ENCODE data around the gene ITGA11.

Gene ITGA11

DNA sequence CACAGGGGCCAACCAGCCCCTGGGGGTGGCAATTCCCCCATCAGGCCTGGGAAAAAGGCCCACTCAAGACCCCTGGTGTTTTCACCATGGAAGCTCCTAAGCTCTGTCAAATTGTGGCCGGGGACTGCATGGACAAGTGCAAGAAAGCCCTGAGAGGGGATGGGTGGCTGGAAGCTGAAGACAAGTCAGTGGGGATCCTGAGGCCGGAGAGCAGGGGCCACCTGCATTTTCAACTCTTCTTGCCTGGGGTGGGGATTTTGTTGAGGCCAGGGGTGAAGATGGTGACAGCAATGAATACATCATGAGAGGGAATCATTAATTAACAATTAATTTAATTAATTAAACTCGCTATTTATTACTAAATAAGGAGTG, 120.5 kb downstream of the ITGA11 start:
- no peak for DNase-seq (ENCODE audit: low spot score)

DNA sequence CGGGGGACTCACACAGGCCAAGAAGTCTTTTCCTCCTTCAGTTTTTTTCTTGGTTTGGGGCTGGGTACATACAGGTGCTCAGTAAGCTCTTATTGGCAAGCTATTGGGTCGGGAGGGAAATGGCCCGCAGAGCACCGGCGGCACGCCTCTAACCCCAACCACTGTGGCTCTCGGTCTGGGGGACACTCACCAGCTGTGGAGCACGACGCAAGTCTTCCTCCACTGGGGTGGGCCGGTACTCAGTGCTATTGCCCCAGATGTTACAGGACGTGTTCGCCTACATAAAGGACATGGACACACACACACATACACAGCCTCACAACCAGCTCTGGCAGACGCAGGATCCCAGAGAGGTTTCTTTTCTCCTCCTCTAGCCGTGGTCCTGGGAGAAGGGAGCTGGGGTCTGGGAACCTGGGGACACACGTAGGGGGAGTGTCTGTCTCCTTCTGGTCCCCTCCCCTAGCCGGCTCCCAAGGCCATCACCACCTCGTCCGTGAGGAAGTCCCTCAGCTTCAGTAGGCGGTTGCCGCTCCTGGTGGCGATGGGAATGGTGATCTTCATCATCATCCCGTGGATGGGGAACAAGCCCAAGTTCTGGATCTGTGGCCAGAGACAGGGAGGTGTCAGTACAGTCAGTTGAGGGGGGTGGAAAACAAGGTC, 121.0 kb downstream of the ITGA11 start:
- no peak for DNase-seq (ENCODE audit: low spot score)

DNA sequence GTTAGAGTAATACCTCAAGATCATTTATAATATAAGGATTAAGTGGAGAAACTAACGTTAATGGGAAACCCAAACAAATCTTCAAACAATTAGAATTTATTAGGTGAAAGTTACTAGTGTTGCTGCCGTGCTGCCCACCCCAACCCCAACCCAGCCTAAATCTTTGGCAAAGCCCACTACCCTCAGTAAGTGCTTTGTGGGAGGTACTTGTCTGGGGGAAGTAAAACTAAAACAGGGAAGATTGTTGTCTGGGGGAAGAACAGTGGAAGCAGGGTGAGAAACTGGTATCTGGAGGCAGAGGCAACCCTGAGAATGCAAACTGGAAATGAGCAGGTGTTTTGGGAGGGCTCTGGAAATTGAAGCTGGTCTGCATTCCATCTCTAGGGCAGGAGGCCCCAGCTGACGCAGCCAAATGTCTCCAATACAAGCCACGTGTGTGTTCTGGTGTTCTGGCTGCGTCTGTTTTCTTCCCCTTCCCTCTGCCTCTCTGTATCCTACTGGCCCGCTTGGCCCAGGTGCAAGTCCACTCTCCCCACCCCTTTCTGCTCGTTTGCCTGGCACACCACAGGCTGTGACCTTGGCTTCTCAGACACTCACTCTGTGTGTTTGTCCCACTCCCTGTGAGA, 121.7 kb downstream of the ITGA11 start:
- DNase-seq (ENCODE audit: low spot score) = no peak

DNA sequence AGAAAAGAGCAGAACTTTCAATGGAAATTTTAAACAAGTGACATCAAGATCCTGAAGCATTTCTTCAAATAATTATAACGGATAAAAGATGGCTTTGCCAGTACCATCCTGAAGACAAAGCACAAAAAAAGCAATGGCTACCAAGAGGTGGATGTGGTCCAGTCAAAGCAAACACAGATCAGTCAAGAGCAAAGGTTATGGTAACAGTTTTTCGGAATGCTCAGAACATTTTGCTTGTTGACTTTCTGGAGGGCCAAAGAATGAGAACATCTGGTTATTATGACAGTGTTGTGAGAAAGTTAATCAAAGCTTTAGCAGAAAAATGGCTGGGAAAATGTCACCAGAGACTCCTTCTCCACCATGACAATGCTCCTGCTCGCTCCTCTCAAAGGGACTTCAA, 122.9 kb downstream of the ITGA11 start:
- no peak for DNase-seq (ENCODE audit: low spot score)

DNA sequence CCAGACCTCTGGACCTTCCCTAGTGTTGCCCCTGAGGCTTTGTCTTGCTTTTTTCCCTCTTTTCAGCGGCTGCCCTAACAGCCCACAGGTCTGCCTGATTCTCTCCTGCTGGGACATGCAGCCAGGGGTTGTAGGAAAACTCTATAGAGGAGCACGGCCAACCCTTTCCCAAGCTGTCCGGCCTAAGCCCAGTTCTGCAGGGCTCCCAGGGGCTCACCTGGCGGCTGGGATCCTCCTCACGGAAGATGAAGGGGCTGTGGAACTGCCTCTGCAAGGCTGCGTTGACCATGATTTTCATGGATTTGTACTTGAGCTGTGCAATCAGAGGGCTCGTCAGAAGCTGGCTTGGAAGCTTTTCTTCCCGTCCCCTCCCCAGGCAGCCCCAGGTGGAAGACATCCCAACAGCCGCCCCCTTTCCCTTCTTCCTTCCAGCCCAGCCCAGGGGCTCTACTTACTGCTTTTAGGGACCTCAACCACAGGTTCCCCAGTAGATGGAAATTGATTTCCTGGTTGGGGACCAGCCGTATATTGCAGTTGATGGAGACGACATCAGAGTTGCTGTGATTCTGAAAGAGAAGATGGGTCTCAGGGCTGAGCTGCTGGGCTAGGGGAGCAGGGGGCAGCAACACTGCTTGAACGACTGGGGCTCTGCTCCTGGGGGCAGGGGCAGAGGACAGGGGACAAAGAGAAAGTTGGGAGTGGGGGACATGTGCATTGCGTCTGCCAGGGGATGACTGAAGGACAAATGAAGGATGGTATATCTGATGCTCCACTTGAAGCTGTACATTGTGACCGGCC, 124.6 kb downstream of the ITGA11 start:
- no peak for DNase-seq (ENCODE audit: low spot score)

DNA sequence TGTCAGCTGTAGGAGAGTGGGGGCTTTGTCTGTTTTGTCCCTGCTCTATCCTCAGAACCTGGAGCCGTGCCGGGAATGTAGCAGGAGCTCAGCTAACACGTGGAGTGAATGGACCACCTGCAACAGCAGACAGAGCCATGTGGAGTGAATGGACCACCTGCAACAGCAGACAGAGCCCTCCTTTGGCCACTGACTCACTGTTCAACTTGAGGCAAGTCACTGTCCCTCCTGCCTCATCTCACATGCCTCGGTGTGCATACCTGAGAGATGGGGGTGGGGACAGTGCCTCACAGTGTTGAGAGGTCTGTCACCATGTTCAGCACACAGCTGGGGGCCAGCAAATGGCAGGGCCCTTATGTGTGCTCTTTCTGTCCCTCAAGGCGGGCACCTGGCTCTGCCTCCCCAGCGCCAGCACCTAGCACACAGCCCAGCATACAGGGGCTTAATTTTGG, 126.5 kb downstream of the ITGA11 start:
- no peak for DNase-seq (ENCODE audit: low spot score)

DNA sequence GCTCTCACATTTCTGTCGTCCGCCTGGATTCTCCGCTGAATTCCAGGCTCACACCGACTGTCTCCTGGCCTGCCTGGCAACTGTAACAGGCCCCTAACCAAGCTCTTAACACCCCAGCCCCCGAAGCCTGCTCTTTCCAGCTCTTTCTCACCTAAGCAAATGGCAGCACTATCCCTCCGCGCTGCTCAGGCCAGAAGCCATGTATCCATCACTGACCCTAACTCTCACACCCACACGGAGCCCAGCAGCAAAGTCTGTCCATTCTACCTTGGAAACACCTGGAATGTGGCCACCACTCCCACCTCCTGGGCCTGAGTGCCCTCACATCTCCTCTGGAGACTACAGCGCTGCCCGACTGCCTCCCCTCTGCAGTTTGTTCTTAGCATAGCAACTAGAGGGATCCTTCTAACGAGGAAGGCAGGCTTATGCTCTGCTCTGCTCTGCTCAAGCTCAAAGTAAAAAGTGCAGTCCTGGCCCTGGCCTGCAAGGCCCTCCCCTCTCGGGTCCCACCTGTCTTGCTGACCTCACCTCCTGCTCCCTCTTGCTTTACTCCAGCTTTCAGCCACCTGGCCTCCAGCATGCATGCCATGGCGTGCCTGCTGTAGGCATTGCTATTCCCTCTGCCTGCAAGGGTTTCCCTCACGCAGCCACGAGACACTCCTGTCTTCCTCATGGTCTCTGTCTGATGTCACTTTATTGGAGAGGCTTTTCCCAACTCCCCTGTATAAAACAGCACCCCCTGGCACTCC, 127.2 kb downstream of the ITGA11 start:
- no peak for DNase-seq (ENCODE audit: low spot score)

DNA sequence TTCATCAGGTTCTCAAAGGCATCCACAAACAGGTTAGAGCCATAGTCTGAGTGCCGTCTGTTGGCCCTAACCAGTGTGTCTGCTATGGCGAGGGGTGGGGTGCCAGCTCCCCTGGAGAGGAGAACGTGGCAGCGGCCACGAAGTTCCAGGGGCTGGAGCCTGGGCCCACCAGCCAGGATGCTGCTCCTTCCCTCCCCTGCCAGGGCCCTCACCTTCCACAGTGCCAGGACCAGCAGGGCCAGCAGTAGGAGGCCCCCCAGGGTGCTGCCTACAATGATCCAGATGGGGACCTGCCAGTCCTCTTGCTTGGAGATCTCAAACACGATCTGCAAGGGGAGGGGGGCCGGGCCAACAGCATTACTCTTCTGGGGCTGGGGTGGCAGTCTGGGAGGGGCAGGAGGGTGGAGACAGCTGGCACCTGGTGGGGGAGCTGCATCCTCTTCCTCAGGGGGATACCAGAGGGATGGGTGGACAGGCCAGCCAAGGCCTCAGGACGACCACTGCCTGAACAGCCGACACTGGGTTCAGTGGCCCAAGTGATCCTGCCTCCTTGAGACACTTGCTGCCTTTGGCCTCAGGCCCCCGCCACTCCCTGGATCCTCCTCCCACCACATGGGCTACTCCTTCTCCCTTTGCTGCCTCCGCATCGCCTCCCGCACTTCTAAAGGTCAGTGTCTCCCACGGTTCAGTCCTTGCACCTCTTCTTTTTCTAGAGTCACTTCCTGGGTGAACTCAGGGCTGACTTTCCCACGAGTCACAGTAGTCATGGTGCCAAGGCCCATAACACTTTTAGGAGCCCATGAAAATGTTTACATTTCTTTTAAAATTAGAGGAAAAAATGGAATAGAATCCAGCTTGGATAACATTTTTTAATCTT, 128.2 kb downstream of the ITGA11 start:
- no peak for DNase-seq (ENCODE audit: low spot score)

DNA sequence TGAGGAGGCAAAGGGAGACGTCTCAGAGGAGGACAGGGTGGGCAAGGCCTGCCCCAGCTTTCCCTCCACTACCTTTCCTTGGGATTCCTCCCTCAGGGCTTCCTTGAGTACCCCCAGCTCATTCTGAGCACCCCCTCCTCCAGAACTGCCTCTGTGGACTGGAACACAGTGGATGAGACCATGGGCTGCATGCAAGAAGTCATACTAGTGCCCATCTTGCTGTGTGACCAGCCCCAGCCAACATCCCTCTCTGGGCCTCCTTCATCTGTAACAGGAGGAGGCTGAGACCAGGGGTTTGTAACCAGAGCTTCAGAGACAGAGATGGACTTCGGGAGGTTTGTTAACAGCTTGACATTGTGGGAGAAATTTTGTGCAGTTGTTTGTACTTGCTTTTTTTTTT, 128.8 kb downstream of the ITGA11 start:
- DNase-seq (ENCODE audit: low spot score) = no peak

DNA sequence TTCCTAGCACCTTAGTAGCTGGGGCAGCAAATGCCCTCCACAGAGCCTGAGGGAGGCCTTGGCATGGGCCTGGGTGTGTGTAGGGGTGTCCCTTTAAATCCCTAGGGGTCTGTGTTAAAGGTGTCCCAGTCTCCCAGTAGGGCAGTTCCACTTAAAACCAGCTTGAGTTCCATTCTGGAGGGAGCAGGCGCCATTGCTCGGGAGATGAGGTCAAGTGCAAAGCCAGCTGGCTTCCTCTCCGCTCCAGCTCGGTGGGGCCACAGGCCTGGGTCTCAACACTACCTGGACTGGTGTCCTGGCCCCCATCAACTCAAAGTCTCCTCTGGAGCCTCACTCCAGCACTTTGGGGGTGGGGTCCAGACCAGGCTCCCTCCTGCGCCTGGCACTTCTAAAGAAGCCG, 129.2 kb downstream of the ITGA11 start:
- no peak for DNase-seq (ENCODE audit: low spot score)

DNA sequence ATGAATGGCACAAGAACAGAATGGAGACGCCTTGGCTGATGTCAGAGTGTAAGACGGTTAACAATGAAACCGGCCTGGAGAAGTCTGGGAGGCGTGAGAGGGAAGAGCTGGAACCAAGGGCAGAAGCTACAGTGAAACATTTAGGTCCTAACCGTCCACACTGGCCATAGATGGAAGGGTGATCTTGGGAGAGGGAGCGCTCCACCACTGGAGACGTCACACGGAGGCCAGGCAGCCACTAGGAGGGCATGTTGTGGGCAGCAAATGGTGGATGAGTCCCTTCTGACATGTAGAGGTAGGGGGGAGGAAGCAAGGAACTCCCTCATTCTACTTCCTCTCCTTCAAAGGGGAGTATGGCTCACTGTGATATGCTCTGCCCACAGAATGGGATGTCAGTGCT, 130.7 kb downstream of the ITGA11 start:
- DNase-seq (ENCODE audit: low spot score) = no peak

DNA sequence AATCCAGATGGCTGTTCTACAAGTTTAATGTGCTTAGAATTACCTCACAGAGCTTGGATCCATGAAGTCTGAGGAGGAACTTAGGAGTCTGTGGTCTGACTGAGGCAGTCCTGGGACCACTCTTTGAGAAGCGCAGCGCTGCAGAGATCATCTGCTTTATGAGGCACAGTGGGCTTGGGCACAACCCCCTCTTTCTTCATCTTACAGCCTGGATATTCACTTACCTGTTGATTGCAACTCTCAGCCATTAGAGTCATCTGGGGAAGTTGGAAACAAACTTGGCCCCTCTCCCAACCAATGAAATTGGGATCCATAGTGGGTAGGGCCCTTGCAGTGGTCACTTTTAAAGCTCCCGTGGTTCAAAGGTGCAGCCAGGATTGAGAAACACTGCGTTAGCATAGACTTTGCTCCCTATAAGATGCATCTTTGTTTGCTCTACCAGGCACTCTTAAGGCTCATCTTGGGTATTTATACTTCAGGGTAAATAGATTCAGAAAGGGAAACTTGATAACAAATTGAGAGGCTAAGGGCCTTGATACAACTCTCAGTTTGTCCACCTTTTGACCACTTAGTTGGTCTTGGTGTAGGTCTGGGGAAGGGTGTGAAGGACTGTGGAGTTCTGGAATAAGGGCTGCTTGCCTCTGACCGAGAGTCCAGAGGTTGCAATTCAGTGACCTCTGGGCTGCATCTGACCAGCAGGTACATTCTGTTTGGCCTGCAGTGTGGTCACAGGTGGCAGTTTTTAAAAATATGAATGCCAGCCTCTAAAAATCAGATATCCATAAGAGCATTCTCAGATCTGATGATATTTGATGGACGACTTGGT, 131.6 kb downstream of the ITGA11 start:
- DNase-seq (ENCODE audit: low spot score) = no peak

DNA sequence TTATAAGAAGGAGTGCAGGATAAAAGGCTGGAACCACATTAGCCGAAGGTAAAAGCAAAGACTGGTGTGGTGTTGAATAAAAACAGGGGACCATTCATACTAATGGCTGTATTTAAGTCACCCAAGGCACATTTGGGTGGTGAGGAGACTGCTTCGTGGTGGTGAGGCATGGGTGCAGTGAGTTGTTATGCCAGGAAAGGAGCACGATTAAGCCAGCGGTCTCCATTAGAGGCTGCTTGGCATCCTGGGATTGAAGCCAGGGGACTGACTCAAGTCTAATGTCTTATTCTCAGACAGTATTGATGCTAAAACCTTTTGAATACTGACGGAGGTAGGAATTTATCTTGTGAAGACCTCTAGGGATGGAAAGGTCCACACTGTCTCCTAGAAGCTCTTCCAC, 132.5 kb downstream of the ITGA11 start:
- no peak for DNase-seq (ENCODE audit: low spot score)

DNA sequence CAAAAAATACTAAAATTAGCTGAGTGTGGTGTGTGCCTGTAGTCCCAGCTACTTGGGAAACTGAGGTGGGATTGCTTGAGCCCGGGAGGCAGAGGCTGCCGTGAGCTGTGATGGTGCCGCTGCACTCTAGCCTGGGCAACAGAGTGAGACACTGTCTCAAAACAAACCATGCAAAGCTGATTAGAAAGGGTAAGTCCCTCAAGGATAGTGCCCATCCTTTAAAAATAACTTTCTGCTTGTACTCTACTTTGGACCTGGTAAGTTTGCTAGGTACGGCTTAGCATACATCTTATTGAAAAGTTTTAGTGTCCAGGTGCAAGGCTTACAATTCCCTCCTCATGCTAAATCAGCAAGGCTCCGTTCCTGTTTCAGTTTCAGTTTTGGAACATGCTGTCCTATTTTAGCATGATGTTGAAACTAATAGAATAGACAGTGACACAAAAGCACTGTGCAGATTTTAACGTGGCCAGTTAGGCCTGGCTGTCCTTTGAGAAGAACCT, 133.0 kb downstream of the ITGA11 start:
- peak; percentile 29 for DNase-seq (ENCODE audit: low spot score)

DNA sequence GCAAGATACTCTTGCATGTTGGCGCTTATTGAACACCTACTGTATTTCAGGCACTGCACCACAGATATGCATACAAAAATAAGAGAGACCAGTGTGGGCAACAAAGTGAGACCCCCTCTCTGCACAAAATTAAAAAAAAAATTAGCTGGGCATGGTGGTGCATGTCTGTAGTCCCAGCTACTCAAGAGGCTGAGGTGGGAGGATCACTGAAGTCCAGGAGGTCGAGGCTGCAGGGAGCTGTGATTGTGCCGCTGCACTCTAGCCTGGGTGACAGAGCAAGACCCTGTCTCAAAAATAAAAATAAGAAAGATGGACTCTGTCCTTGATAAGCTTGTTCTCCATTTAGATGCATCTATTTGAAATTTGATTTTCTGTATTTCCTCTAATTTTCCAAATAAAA, 133.6 kb downstream of the ITGA11 start:
- no peak for DNase-seq (ENCODE audit: low spot score)

DNA sequence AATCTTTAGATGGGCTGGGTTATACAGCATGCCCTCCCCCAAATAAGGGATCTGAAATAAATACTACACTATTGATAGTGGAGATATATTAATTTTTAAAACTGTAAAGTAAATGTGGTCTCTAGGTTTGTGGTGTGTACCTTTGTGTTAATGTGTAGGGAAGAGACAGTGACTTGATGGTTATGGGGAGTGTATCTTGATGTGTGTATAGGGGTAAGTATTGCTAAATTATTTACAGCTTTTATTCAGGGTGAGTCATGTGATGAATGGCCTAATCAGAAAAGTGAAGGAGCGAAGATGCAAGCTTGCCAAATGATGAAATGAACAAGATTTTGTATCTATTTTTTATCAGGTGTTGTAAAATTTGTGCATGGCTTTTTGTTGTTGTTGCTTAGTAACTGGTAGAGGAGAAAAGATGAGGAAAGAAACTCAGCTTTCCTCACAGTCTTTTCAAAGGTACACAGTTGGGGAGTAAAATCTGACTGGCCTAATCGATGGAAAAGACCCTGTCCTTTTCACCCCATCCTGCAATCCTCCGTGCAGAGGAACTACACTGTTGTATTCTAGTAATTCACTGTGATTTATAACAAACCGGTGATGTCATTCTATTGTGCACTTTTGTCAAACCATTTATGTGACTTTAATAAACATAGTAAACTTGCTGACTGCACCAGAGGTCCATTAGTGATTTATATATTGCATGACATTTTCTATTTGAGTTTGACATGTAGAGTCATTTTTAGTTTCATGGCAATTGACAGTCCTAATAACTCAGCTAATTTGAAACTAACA, 136.8 kb downstream of the ITGA11 start:
- DNase-seq (ENCODE audit: low spot score) = no peak

DNA sequence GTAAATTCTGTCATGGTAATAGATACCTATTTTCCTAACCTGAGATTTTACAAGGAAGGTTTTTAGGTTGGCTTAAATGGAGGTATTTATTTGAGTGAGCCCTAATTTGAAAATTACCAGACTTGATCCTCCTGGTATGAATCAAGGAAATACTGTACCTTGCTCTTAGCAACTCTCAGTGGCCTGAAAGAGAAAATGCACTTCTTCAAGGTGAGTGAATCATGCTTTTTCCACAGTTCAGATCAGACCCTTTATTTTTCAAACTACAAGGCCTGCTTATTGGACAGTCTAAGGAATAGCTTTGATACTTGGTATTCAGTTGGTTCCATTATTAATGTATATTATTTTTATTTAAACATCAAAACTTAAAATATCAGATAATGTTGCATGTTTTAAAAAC, 139.0 kb downstream of the ITGA11 start:
- DNase-seq (ENCODE audit: low spot score) = no peak

DNA sequence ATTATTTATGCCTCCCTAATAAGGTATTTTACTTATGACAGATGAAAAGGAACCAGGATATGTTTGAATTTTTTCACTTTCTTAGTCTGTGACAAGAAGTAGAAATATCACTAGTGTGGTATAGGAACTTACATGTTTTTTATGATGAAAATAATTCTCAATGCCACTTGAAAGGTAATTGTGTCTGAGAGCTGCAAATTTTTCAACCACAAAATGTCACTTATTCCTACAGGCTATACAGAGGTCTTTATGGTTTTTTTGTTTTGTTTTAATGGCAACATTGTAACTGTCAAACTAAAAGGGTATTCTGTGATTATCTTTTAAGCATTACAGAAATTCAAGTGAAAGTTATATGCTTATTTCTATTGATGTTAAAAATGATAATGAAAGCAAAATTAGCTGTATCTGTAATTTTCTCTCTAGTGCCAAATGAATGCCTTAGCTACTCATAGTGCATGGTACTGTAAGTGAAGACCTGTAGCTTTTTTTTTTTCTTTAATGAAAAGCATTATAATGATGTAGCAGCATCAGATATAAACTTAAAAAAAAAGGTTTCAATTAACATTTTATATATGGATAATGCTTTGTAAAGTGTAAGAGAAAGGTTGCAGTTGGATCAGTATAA, 139.7 kb downstream of the ITGA11 start:
- no peak for DNase-seq (ENCODE audit: low spot score)

DNA sequence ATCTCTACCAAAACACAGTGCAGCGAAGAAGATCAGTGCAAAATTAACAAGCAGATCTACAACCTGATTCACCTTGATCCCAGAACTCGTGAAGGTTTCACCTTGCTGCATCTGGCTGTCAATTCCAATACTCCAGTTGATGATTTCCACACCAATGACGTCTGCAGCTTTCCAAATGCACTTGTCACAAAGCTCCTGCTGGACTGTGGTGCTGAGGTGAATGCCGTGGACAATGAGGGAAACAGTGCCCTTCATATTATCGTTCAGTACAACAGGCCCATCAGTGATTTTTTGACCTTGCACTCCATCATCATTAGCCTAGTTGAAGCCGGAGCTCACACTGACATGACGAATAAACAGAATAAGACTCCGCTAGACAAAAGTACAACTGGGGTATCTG, 141.2 kb downstream of the ITGA11 start:
- DNase-seq (ENCODE audit: low spot score) = no peak
